ENCODE measurements around the gene SCARB1.

DNA sequence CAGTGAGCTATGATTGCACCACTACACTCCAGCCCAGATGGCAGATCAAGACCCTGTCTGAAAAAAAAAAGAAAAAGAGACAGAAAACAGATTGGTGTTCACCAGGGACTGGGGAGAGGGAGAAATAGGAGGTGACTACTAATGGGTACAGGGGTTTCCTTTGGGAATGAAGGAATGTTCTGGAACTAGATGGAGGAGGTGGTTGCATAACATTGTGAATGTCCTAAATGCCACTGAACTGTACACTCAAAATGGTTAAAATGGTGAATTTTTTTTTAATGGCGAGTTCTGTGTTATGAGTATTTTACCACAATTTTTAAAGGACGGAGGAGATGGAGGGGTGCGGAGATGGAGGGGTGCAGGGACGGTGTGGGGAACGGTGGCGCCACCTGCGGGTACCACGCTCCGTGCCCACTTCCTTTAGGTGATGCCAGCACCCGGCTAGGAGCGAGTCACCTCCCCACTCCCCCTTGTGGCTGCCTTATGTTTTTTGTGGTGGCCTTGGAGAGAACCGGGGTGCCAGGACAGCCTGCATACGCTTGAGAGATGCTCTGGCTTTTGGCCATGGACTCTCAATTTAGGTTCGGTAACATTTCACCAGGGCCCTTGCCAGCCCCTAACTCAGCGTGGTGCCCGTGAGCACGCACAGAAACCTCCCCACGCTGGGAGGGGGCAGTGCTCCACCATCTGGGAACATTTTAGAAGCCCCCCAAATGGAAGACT lies 34.7 kb upstream of the SCARB1 start:
- TF ChIP-seq ZBTB8A (tag by site-specific recombination; IDR thresholded peaks at IDR 0.05) (no peak), CTCF (tag by site-specific recombination; IDR thresholded peaks at IDR 0.05) (peak; percentile 93), TRIM28 (IDR thresholded peaks at IDR 0.05; ENCODE audit: borderline replicate concordance, low read length) (no peak), ZBTB7A (tag by site-specific recombination; IDR thresholded peaks at IDR 0.05; ENCODE audit: low read depth) (no peak), ZNF529 (tag by site-specific recombination; IDR thresholded peaks at IDR 0.05; ENCODE audit: insufficient replicate concordance) (no peak)
